IMR-90 (cell line): ENCODE data around the gene ATRX. TPM values are rescaled to one million over a fixed set of nuclear protein-coding genes. Genes with fewer than 3 reads are reported as not detected.

Experiments
- ATAC-seq: fragments of 200-7000 bp; cut with Tn5 transposase; 2 replicates; pipeline ENCODE4 v1.9.1; 2020; ENCODE audit warnings: low read depth, mild to moderate bottlenecking, moderate library complexity
- BruUV-seq: library from RNA; stranded (reverse); fragments of 400-500 nt; replicated peaks from 2 replicates; lab custom pipeline; 2021; lab: Mats Ljungman, UMichigan
- CTCF ChIA-PET: fragments of 300-600 bp; formaldehyde crosslinking; extraction: SDS; loops from one replicate; lab custom pipeline; 2021; ENCODE audit warnings: antibody characterized with exemption; lab: Yijun Ruan, JAX
- POLR2A ChIA-PET: fragments of 300-600 bp; sonication (Branson Sonifier 250); formaldehyde crosslinking; loops from one replicate; lab custom pipeline; 2022; ENCODE audit warnings: antibody characterized with exemption; ENCODE audit not compliant: unreplicated experiment; lab: Charles Lee
- DNase-seq: peaks from one replicate; pipeline ENCODE4 v3.0.0; 2013
- H2AFZ ChIP-seq: replicated peaks from 2 replicates; pipeline ENCODE3; 2013; ENCODE audit warnings: low read length, mild to moderate bottlenecking; ENCODE audit not compliant: poor library complexity
- H2AK5ac ChIP-seq: 2 replicates; pipeline ENCODE4 v1.6.1; 2013; ENCODE audit warnings: low read depth, low read length, inconsistent platforms
- H2AK9ac ChIP-seq: replicated peaks from 2 replicates; pipeline ENCODE3; 2013; ENCODE audit warnings: mild to moderate bottlenecking, low read depth, low read length, moderate library complexity; ENCODE audit not compliant: poor library complexity
- H2BK120ac ChIP-seq: 2 replicates; pipeline ENCODE4 v1.6.1; 2013; ENCODE audit warnings: low read depth, low read length, inconsistent platforms
- H2BK15ac ChIP-seq: 3 replicates; pipeline ENCODE4 v1.6.1; 2013; ENCODE audit warnings: low read depth, low read length, inconsistent platforms
- H2BK20ac ChIP-seq: 2 replicates; pipeline ENCODE4 v1.6.1; 2013; ENCODE audit warnings: low read depth, mild to moderate bottlenecking, inconsistent platforms, low read length, moderate library complexity
- H2BK5ac ChIP-seq: 2 replicates; pipeline ENCODE4 v1.6.1; 2013; ENCODE audit warnings: mild to moderate bottlenecking, low read depth, low read length, inconsistent platforms; ENCODE audit not compliant: poor library complexity, severe bottlenecking
- H3K14ac ChIP-seq: replicated peaks from 2 replicates; pipeline ENCODE4 v1.6.1; 2013; ENCODE audit warnings: low read depth, low read length, inconsistent platforms
- H3K18ac ChIP-seq: 2 replicates; pipeline ENCODE4 v1.6.1; 2013; ENCODE audit warnings: low read depth, low read length, control low read depth
- H3K23ac ChIP-seq: 2 replicates; pipeline ENCODE4 v1.6.1; 2013; ENCODE audit warnings: low read depth, low read length, inconsistent platforms
- H3K27ac ChIP-seq: 2 replicates; pipeline ENCODE4 v1.5.1; 2013; ENCODE audit warnings: mild to moderate bottlenecking, control low read depth, low read length; ENCODE audit not compliant: insufficient read depth
- H3K27me3 ChIP-seq: 2 replicates; pipeline ENCODE4 v1.6.1; 2013; ENCODE audit warnings: low read length; ENCODE audit not compliant: control insufficient read depth, insufficient read depth
- H3K36me3 ChIP-seq: 2 replicates; pipeline ENCODE4 v1.6.1; 2013; ENCODE audit warnings: low read length, mixed read lengths; ENCODE audit not compliant: control insufficient read depth, insufficient read depth
- H3K4ac ChIP-seq: 2 replicates; pipeline ENCODE4 v1.6.1; 2013; ENCODE audit warnings: low read depth, low read length, inconsistent platforms
- H3K4me1 ChIP-seq: 2 replicates; pipeline ENCODE4 v1.6.1; 2013; ENCODE audit warnings: low read length, mixed read lengths; ENCODE audit not compliant: control insufficient read depth, insufficient read depth
- H3K4me2 ChIP-seq: 2 replicates; pipeline ENCODE4 v1.6.1; 2013; ENCODE audit warnings: low read depth, mild to moderate bottlenecking, control low read depth, low read length, moderate library complexity
- H3K4me3 ChIP-seq: 2 replicates; pipeline ENCODE4 v1.5.1; 2013; ENCODE audit warnings: low read depth, mild to moderate bottlenecking, control low read depth, low read length, moderate library complexity; ENCODE audit not compliant: insufficient read depth
- H3K56ac ChIP-seq: 2 replicates; pipeline ENCODE4 v1.6.1; 2013; ENCODE audit warnings: low read length, inconsistent platforms; ENCODE audit not compliant: insufficient read depth; ENCODE audit errors: extremely low read depth
- H3K79me1 ChIP-seq, 2 experiments: 2 replicates each; pipeline ENCODE4 v1.6.1; 2013; ENCODE audit warnings: low read length in 2 of 2, inconsistent platforms in 1 of 2, low read depth in 1 of 2
- H3K9ac ChIP-seq: 2 replicates; pipeline ENCODE4 v1.6.1; 2013; ENCODE audit warnings: low read depth, low read length, control low read depth
- H3K9me1 ChIP-seq: 2 replicates; pipeline ENCODE4 v1.6.1; 2013; ENCODE audit warnings: low read length, inconsistent platforms; ENCODE audit not compliant: insufficient read depth
- H3K9me3 ChIP-seq: 2 replicates; pipeline ENCODE4 v1.6.1; 2013; ENCODE audit warnings: low read length; ENCODE audit not compliant: control insufficient read depth, insufficient read depth
- H4K20me1 ChIP-seq: 2 replicates; pipeline ENCODE4 v1.6.1; 2013; ENCODE audit warnings: low read length, inconsistent platforms; ENCODE audit not compliant: insufficient read depth
- H4K5ac ChIP-seq: 2 replicates; pipeline ENCODE4 v1.6.1; 2013; ENCODE audit warnings: mild to moderate bottlenecking, low read depth, low read length, control low read depth
- H4K8ac ChIP-seq, 2 experiments: 2 replicates each; pipeline ENCODE4 v1.6.1; 2013; ENCODE audit warnings: low read depth in 2 of 2, low read length in 2 of 2, control low read depth in 1 of 2, inconsistent platforms in 1 of 2
- H4K91ac ChIP-seq: 2 replicates; pipeline ENCODE4 v1.6.1; 2013; ENCODE audit warnings: low read depth, low read length, inconsistent platforms; ENCODE audit not compliant: insufficient read depth
- CTCF ChIP-seq: conservative IDR thresholded peaks from 2 replicates; pipeline ENCODE4 v1.5.1; 2012; ENCODE audit warnings: mild to moderate bottlenecking, low read depth, low read length, improper control_type of control experiment
- MAFK ChIP-seq: IDR thresholded peaks from 2 replicates; pipeline ENCODE4 v1.6.1; 2012; ENCODE audit warnings: low read depth, low read length, improper control_type of control experiment
- NFE2L2 ChIP-seq: fragments of 150-350 bp; IDR thresholded peaks from 2 replicates; pipeline ENCODE4 v1.6.1; 2016; ENCODE audit warnings: low read depth, mild to moderate bottlenecking, low read length
- RCOR1 ChIP-seq: IDR thresholded peaks from 2 replicates; pipeline ENCODE4 v1.6.1; 2012; ENCODE audit warnings: mild to moderate bottlenecking, low read length, improper control_type of control experiment; ENCODE audit not compliant: insufficient replicate concordance
- WGBS, 2 experiments: methylation state at CpG; one replicate each; pipeline versions ENCODE4 v1.1.5 to v1.1.7; 2013; ENCODE audit warnings: missing lambda C conversion rate in 2 of 2; ENCODE audit not compliant: insufficient read length in 1 of 2; ENCODE audit errors: extremely low coverage in 2 of 2; 5-methylcytosine and 5-hydroxymethylcytosine counted together
- dilution Hi-C: fragments of 300-500 bp; cut with HindIII; formaldehyde crosslinking; loops from one replicate; pipeline ENCODE4 v1.14.3; 2018; ENCODE audit warnings: low sequenced_read_pairs; ENCODE audit not compliant: unreplicated experiment
- in situ Hi-C: fragments of 300-500 bp; cut with MboI; formaldehyde crosslinking; loops from 3 replicates; pipeline ENCODE4 v1.14.3; 2019; ENCODE audit warnings: low sequenced_read_pairs, inconsistent platforms, mixed read lengths
- intact Hi-C: fragments of 100-400 bp; cut with micrococcal nuclease; formaldehyde crosslinking; loops from 2 replicates; pipeline ENCODE4 v1.10.0; 2022
- polyA plus RNA-seq, 3 experiments: library from polyadenylated mRNA; depleted of rRNA; stranded (reverse); fragments of >200 nt; gene quantifications; 2 replicates each; pipeline ENCODE4 v1.2.3, GENCODE V29; 2012; ENCODE audit warnings: low replicate concordance in 1 of 3
- total RNA-seq: library from RNA; depleted of rRNA; stranded (reverse); fragments of >200 nt; gene quantifications from 2 replicates; pipeline ENCODE4 v1.2.3, GENCODE V29; 2012

ATRX gene
- total and polyA plus RNA-seq, 2 of the 4 experiments (the other 2 are of a cell fraction) = 20.7 to 73.8 TPM

- Histone ChIP-seq H3K27ac (no peak overlapping the region), H2BK120ac (no peak overlapping the region), H3K9me3 (no peaks in the 10 kb centered on the region), H4K20me1 (peaks cover 38% of the 10 kb centered on the region), H2BK15ac (no peak overlapping the region), H3K23ac (no peak overlapping the region), H3K9ac (no peak overlapping the region), H2BK20ac (no peak overlapping the region), H4K91ac (no peak overlapping the region), H2AK9ac (no peak overlapping the region), H3K9me1 (no peaks in the 10 kb centered on the region), H3K4me2 (no peak overlapping the region), H3K18ac (no peak overlapping the region), H3K4ac (no peak overlapping the region), H3K56ac (no peak overlapping the region), H4K5ac (no peak overlapping the region), H2AK5ac (no peak overlapping the region), H2BK5ac (no peak overlapping the region), H3K4me1 (no peaks in the 10 kb centered on the region), H3K79me1 (peaks cover 0 to 6% of the 10 kb centered on the region in 2 experiments; a peak in 1 of 4 replicates), H4K8ac (no peak overlapping the region), H3K27me3 (no peaks in the 10 kb centered on the region), H2AFZ (no peak overlapping the region), H3K36me3 (no peaks in the 10 kb centered on the region), H3K4me3 (no peak overlapping the region), H3K14ac (no peak overlapping the region)
- ATAC-seq (no peak), DNase-seq (no peak)
- WGBS, 2 experiments = no CpG with 5 or more reads among the region's 3 CpGs
- in situ Hi-C loops (no loop called here), dilution Hi-C loops (no loop called here), intact Hi-C loops (no loop called here)
- no TSS peak for BruUV-seq
- ChIA-PET CTCF (no interaction called here), POLR2A (no interaction called here)
- TF ChIP-seq NFE2L2 (no peak), RCOR1 (no peak), MAFK (no peak), CTCF (no peak)
Observed at GRCh38 chrX:77733342-77733741, 52.7 kb downstream of the ATRX start.
